A549 (cell line): ENCODE data around the gene LCK. TPM values are rescaled to one million over a fixed set of nuclear protein-coding genes. Genes with fewer than 3 reads are reported as not detected.

Experiments
- ATAC-seq, 2 experiments: fragments of 200-7000 bp in 1 of 2; fragments of >200 bp in 1 of 2; cut with Nextera tagmentation in 1 of 2; cut with Tn5 transposase in 1 of 2; 3 replicates each; pipeline versions ENCODE4 v1.8.0 to v1.9.1; 2018 to 2020; ENCODE audit warnings: mild to moderate bottlenecking in 1 of 2, moderate library complexity in 1 of 2
- CTCF ChIA-PET: fragments of 300-600 bp; sonication (Branson Sonifier 250); formaldehyde crosslinking; extraction: SDS; loops from one replicate; lab custom pipeline; 2021; ENCODE audit warnings: antibody characterized with exemption, inconsistent platforms; lab: Yijun Ruan, JAX
- POLR2A ChIA-PET: fragments of 350-600 bp; formaldehyde crosslinking; extraction: SDS; loops from one replicate; lab custom pipeline; 2021; ENCODE audit warnings: antibody characterized with exemption, inconsistent platforms; lab: Yijun Ruan, JAX
- DNase-seq, 2 experiments: peaks; one replicate each; pipeline versions ENCODE4 v3.0.0 to v3.0.0-alpha.2; 2011 to 2016; ENCODE audit warnings: low read depth in 1 of 2, low spot score in 1 of 2
- FAIRE-seq: peaks from 2 replicates; lab custom pipeline; 2011; peaks lifted over from hg19 to GRCh38; lab: Jason Lieb, UNC
- H3K27ac ChIP-seq, 2 experiments: fragments of >200 bp; sonication (Bioruptor Twin); formaldehyde crosslinking; 3 replicates each; pipeline ENCODE4 v1.5.1; 2016 to 2017
- H3K4me1 ChIP-seq: fragments of >200 bp; sonication (Bioruptor Twin); formaldehyde crosslinking; 3 replicates; pipeline ENCODE4 v1.6.1; 2016
- H3K4me2 ChIP-seq: fragments of >200 bp; sonication (Bioruptor Twin); formaldehyde crosslinking; 3 replicates; pipeline ENCODE4 v1.6.1; 2016
- H3K4me3 ChIP-seq: fragments of >200 bp; sonication (Bioruptor Twin); formaldehyde crosslinking; 3 replicates; pipeline ENCODE4 v1.5.1; 2016
- H3K9me3 ChIP-seq: fragments of >200 bp; sonication (Bioruptor Twin); formaldehyde crosslinking; 3 replicates; pipeline ENCODE4 v1.6.1; 2016
- ATOH8 ChIP-seq: fragments of 250-450 bp; sonication (Bioruptor Pico); IDR thresholded peaks from 2 replicates; pipeline ENCODE4 v1.5.0; 2020; ENCODE audit warnings: low read depth, mild to moderate bottlenecking, moderate library complexity
- BCL3 ChIP-seq: fragments of >200 bp; sonication (Bioruptor Twin); formaldehyde crosslinking; IDR thresholded peaks from 3 replicates; pipeline ENCODE4 v1.6.1; 2016
- CHD2 ChIP-seq: fragments of 150-350 bp; IDR thresholded peaks from 2 replicates; pipeline ENCODE4 v1.6.1; 2014; ENCODE audit warnings: low read length; ENCODE audit not compliant: partially characterized antibody
- CHD4 ChIP-seq: fragments of 200-600 bp; sonication (generic); IDR thresholded peaks from 2 replicates; pipeline ENCODE4 v1.6.1; 2016; ENCODE audit warnings: antibody characterized with exemption, mild to moderate bottlenecking, borderline replicate concordance
- CTCF ChIP-seq: fragments of >200 bp; sonication (Bioruptor Twin); formaldehyde crosslinking; IDR thresholded peaks from 3 replicates; pipeline ENCODE4 v1.5.1; 2016
- E2F6 ChIP-seq: IDR thresholded peaks from 2 replicates; pipeline ENCODE4 v1.6.1; 2012; ENCODE audit warnings: low read depth, borderline replicate concordance
- EHF ChIP-seq: fragments of 250-450 bp; sonication (Bioruptor Pico); IDR thresholded peaks from 2 replicates; pipeline ENCODE4 v1.5.0; 2020; ENCODE audit warnings: mild to moderate bottlenecking
- ESRRA ChIP-seq: fragments of 150-350 bp; IDR thresholded peaks from 2 replicates; pipeline ENCODE4 v1.6.1; 2014; ENCODE audit warnings: mild to moderate bottlenecking, low read length, borderline replicate concordance
- FOSL2 ChIP-seq, 2 experiments: fragments of 450-650 bp in 1 of 2; fragments of >200 bp in 1 of 2; sonication (Bioruptor Twin) in 1 of 2; formaldehyde crosslinking; IDR thresholded peaks; 2 replicates each; pipeline versions ENCODE4 v1.5.0 to v1.6.1; 2016 to 2020; ENCODE audit warnings: mild to moderate bottlenecking in 1 of 2, moderate library complexity in 1 of 2
- FOXS1 ChIP-seq: fragments of 250-450 bp; sonication (Bioruptor Pico); IDR thresholded peaks from 2 replicates; pipeline ENCODE4 v1.5.0; 2020; ENCODE audit warnings: mild to moderate bottlenecking, moderate library complexity
- HEYL ChIP-seq: fragments of 250-450 bp; sonication (Bioruptor Pico); IDR thresholded peaks from 2 replicates; pipeline ENCODE4 v1.8.0; 2021; ENCODE audit warnings: mild to moderate bottlenecking, moderate library complexity
- HOXB5 ChIP-seq: fragments of 250-450 bp; sonication (Bioruptor Pico); IDR thresholded peaks from 2 replicates; pipeline ENCODE4 v1.5.0; 2020; ENCODE audit warnings: mild to moderate bottlenecking, moderate library complexity
- JUN ChIP-seq, 2 experiments: fragments of >200 bp; sonication (Bioruptor Twin); formaldehyde crosslinking; IDR thresholded peaks; 2 replicates in 1 of 2; 3 replicates in 1 of 2; pipeline ENCODE4 v1.6.1; 2016 to 2017
- JUNB ChIP-seq: fragments of >200 bp; sonication (Bioruptor Twin); formaldehyde crosslinking; IDR thresholded peaks from 2 replicates; pipeline ENCODE4 v1.6.1; 2016
- KDM1A ChIP-seq: fragments of 200-600 bp; sonication (generic); IDR thresholded peaks from 2 replicates; pipeline ENCODE4 v1.6.1; 2016; ENCODE audit warnings: low read depth, mild to moderate bottlenecking
- KDM5A ChIP-seq: fragments of 200-600 bp; sonication (generic); IDR thresholded peaks from 2 replicates; pipeline ENCODE4 v1.6.1; 2016; ENCODE audit warnings: antibody characterized with exemption, mild to moderate bottlenecking
- PHF8 ChIP-seq: fragments of 200-600 bp; sonication (generic); IDR thresholded peaks from 2 replicates; pipeline ENCODE4 v1.6.1; 2016; ENCODE audit warnings: low read depth, mild to moderate bottlenecking, antibody characterized with exemption, moderate library complexity, borderline replicate concordance
- RFX5 ChIP-seq: fragments of 450-650 bp; IDR thresholded peaks from 2 replicates; pipeline ENCODE4 v1.7.1; 2014; ENCODE audit warnings: antibody characterized with exemption, mild to moderate bottlenecking, moderate library complexity
- SREBF2 ChIP-seq: fragments of 450-650 bp; IDR thresholded peaks from 2 replicates; pipeline ENCODE4 v1.6.1; 2014; ENCODE audit warnings: mild to moderate bottlenecking, moderate library complexity
- ZC3H11A ChIP-seq: fragments of 450-650 bp; IDR thresholded peaks from 2 replicates; pipeline ENCODE4 v1.6.1; 2014; ENCODE audit warnings: antibody characterized with exemption, mild to moderate bottlenecking
- ZFP36 ChIP-seq: fragments of 450-650 bp; IDR thresholded peaks from 2 replicates; pipeline ENCODE4 v1.6.1; 2014; ENCODE audit warnings: borderline replicate concordance; ENCODE audit not compliant: partially characterized antibody
- ZSCAN20 ChIP-seq: fragments of 250-450 bp; sonication (Bioruptor Pico); IDR thresholded peaks from 2 replicates; pipeline ENCODE4 v1.8.0; 2022; ENCODE audit warnings: mild to moderate bottlenecking, moderate library complexity
- WGBS: methylation state at CpG from one replicate; pipeline ENCODE4 v1.1.6; 2017; ENCODE audit errors: missing lambda C conversion rate; 5-methylcytosine and 5-hydroxymethylcytosine counted together
- polyA plus RNA-seq, 4 experiments: library from polyadenylated mRNA; depleted of rRNA in 3 of 4; stranded (reverse); fragments of >200 nt; fragmentation: RNase III in 1 of 4; extraction: RNeasy Plus Mini Kit Qiagen cat#74134 plus additional on column Dnase treatment in 1 of 4; gene quantifications; 2 replicates in 3 of 4; 3 replicates in 1 of 4; pipeline ENCODE4 v1.2.3, GENCODE V29; 2011 to 2017

The LCK gene
- polyA plus RNA-seq, 2 of the 4 experiments (the other 2 are of a cell fraction): 0.03 TPM; not detected in 1

GRCh38 chr1:32219022-32219421 is 32.0 kb upstream of the LCK start:
- DNase-seq (no peak), ATAC-seq (no peak), FAIRE-seq (no peak)
- CTCF ChIA-PET: interaction anchor here (1.2 to 10.4 kb wide), 3 partner anchors 21 to 98 kb away, joined by 4 to 96 read pairs (median 20); partner anchors contain the start of genes FAM167B and LCK
- Histone ChIP-seq H3K4me3 (no peak overlapping the region), H3K4me1 (peaks cover 17% of the 10 kb centered on the region), H3K27ac (no peak overlapping the region), H3K9me3 (no peaks in the 10 kb centered on the region), H3K4me2 (no peak overlapping the region)
- TF ChIP-seq E2F6 (no peak), EHF (CRISPR knock-in tag) (no peak), CTCF (no peak), JUN (IDR thresholded peaks at IDR 0.05) (no peak), RFX5 (no peak), ESRRA (no peak), HOXB5 (no peak), ZFP36 (no peak), CHD2 (no peak), KDM1A (no peak), ATOH8 (CRISPR knock-in tag) (no peak), KDM5A (no peak), SREBF2 (no peak), ZSCAN20 (no peak), FOSL2 (IDR thresholded peaks at IDR 0.05) (no peak), FOSL2 (CRISPR knock-in tag; IDR thresholded peaks at IDR 0.05) (no peak), ZC3H11A (no peak)
- POLR2A ChIA-PET: no interaction called here
- 87% methylated on average over 7 of the region's 7 CpGs for WGBS

- Histone ChIP-seq H3K27ac (peak overlapping the region; percentile 93 to 97), H3K4me2 (peak overlapping the region; percentile 94), H3K4me3 (peak overlapping the region; percentile 86), H3K4me1 (peaks cover 18% of the 10 kb centered on the region), H3K9me3 (no peaks in the 10 kb centered on the region)
- DNase-seq (no peak), ATAC-seq (no peak), FAIRE-seq (no peak)
- CTCF ChIA-PET: interaction anchor here (0.8 to 10.4 kb wide), 5 partner anchors 9 to 96 kb away, joined by 3 to 96 read pairs (median 4); partner anchors contain the start of genes FAM167B and LCK
- TF ChIP-seq FOXS1 (CRISPR knock-in tag) (no peak), ATOH8 (CRISPR knock-in tag) (no peak), PHF8 (no peak), CHD4 (no peak), BCL3 (no peak), JUNB (no peak), HEYL (CRISPR knock-in tag) (no peak)
- 90% methylated on average over 4 of the region's 4 CpGs for WGBS
- POLR2A ChIA-PET: no interaction called here
These were observed 30.1 kb upstream of the LCK start for GRCh38 chr1:32220746-32221580.
